NCI-H226 (cell line): ENCODE data around the gene NMB.

Experiments used
- DNase-seq: peaks from one replicate; pipeline ENCODE4 v3.0.0-alpha.2; 2015

NMB gene

GRCh38 chr15:84609818-84610525, 48.0 kb downstream of the NMB start:
- DNase-seq: no peak

DNA sequence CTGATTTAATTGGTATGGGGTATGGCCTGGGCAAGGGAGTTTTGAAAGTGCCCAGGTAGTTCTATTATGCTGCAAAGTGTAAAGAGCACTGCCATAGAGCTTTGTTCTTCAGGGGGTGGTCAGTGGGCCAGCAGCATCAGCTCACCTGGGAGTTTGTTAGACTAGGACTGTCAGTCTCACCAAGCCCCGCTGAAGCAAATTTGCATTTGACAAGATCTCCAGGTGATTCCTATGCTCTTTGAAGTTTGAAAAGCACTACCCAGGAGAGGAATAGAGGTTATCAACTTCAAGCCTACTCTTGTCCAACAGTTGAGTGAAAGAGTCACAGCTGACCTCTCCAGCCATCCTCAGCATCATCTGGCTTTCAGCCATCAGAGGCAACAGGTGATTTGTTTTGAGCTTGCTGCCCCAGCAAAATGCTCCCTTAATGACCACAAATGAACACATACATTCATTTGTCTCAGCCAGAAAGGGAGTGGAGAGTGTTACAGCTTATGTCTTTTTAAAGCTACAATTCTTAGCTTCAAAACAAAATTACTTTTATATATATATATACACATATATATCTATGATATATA, 49.2 kb downstream of the NMB start:
- DNase-seq: no peak

DNA sequence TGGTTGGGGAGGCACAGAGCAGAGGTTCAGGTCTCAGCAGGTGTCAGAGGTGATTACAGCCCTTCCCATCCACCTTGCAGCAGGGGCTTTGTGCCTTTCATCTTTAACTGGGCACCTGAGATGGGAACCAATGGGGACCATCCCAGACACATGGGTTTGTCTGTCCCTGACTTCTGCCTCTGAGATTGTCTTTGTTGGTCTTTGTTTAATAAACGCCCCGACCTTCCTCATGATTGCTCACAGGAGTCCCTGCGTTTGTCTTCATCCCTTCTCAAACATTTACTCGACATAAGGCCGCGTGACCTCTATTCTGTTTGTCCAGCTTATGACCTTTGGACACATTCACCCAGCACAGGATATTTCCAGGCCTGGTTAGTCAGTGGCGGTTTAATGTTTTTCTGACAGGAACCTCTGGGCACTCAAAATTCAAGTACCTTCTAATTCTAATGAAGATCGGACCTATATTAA, 51.3 kb downstream of the NMB start:
- DNase-seq: no peak

DNA sequence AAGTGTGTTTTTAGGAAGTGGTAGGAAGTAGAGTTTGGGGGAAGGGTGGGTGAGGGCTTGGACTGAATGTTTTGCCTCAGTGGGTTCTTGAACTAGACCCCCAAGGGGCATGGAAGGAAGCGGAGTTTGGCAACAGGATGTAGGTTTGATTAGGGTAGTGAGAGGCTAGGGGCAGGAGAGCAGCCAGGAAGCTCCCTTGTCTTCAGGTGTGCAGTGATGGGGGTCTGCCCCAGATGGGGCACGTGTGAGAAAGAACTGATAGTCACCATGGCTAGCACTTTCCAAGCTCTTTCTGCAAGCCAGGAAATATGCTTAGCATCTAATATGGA, 52.5 kb downstream of the NMB start:
- no peak for DNase-seq
